HEK293T (cell line): Measurements from ENCODE around the gene WDR11.

ENCODE experiments used
- ARNT ChIP-seq: fragments of 450-650 bp; IDR thresholded peaks from 2 replicates; pipeline ENCODE4 v1.6.1; 2017; ENCODE audit warnings: mild to moderate bottlenecking
- BHLHE40 ChIP-seq: fragments of 450-650 bp; IDR thresholded peaks from 2 replicates; pipeline ENCODE4 v1.6.1; 2016; ENCODE audit warnings: mild to moderate bottlenecking, moderate library complexity, borderline replicate concordance
- CTBP1 ChIP-seq: fragments of 450-650 bp; IDR thresholded peaks from 2 replicates; pipeline ENCODE4 v1.6.1; 2016; ENCODE audit warnings: borderline replicate concordance
- ELF4 ChIP-seq: fragments of 450-650 bp; IDR thresholded peaks from 2 replicates; pipeline ENCODE4 v1.6.1; 2017; ENCODE audit warnings: antibody characterized with exemption
- FOXA1 ChIP-seq: fragments of 450-650 bp; IDR thresholded peaks from 2 replicates; pipeline ENCODE4 v1.6.1; 2016; ENCODE audit warnings: mild to moderate bottlenecking
- FOXK2 ChIP-seq: fragments of 450-650 bp; IDR thresholded peaks from 2 replicates; pipeline ENCODE4 v1.6.1; 2016; ENCODE audit warnings: mild to moderate bottlenecking
- FOXM1 ChIP-seq: fragments of 450-650 bp; IDR thresholded peaks from 2 replicates; pipeline ENCODE4 v1.6.1; 2017; ENCODE audit warnings: mild to moderate bottlenecking, borderline replicate concordance
- HDGF ChIP-seq: fragments of 450-650 bp; IDR thresholded peaks from 2 replicates; pipeline ENCODE4 v1.6.1; 2017; ENCODE audit warnings: antibody characterized with exemption, borderline replicate concordance
- L3MBTL2 ChIP-seq: fragments of 450-650 bp; conservative IDR thresholded peaks from 2 replicates; pipeline ENCODE4 v1.6.1; 2016; ENCODE audit warnings: mild to moderate bottlenecking
- LEF1 ChIP-seq: fragments of 450-650 bp; IDR thresholded peaks from 2 replicates; pipeline ENCODE4 v1.6.1; 2017; ENCODE audit warnings: mild to moderate bottlenecking, borderline replicate concordance
- PKNOX1 ChIP-seq: fragments of 450-650 bp; IDR thresholded peaks from 2 replicates; pipeline ENCODE4 v1.6.1; 2016
- SP1 ChIP-seq: fragments of 450-650 bp; IDR thresholded peaks from 2 replicates; pipeline ENCODE4 v1.6.1; 2017
- TARDBP ChIP-seq: fragments of 450-650 bp; IDR thresholded peaks from 2 replicates; pipeline ENCODE4 v1.6.1; 2016
- ZNF384 ChIP-seq: fragments of 450-650 bp; IDR thresholded peaks from 2 replicates; pipeline ENCODE4 v1.6.1; 2016

- TF ChIP-seq BHLHE40 (no peak), FOXM1 (no peak), FOXA1 (no peak), CTBP1 (no peak), L3MBTL2 (no peak), ARNT (no peak), FOXK2 (no peak), SP1 (no peak), HDGF (no peak), TARDBP (no peak), ZNF384 (no peak), LEF1 (no peak), ELF4 (no peak), PKNOX1 (no peak)
These were observed 80.3 kb downstream of the WDR11 start for GRCh38 chr10:120931423-120931822.
